B cell (primary cell): ENCODE measurements around the gene NSD1. TPM values are rescaled to one million over a fixed set of nuclear protein-coding genes. Genes with fewer than 3 reads are reported as not detected.

Experiments used
- ATAC-seq: fragments of 200-7000 bp; cut with Tn5 transposase; one replicate; pipeline ENCODE4 v1.10.0; 2021; ENCODE audit warnings: low read depth, mild to moderate bottlenecking, moderate number of reproducible peaks, moderate library complexity
- CTCF ChIA-PET: fragments of 350-600 bp; sonication (Branson Sonifier 250); formaldehyde crosslinking; loops from one replicate; lab custom pipeline; 2021; ENCODE audit warnings: antibody characterized with exemption, inconsistent platforms; lab: Charles Lee
- POLR2A ChIA-PET: fragments of 350-600 bp; sonication (Branson Sonifier 250); formaldehyde crosslinking; loops from one replicate; lab custom pipeline; 2021; ENCODE audit warnings: antibody characterized with exemption; lab: Charles Lee
- DNase-seq: peaks from one replicate; pipeline ENCODE4 v3.0.0; 2013
- H2AFZ ChIP-seq: 2 replicates; pipeline ENCODE4 v1.6.1; 2012; ENCODE audit warnings: mild to moderate bottlenecking, low read depth, low read length; ENCODE audit not compliant: insufficient read depth, poor library complexity, severe bottlenecking
- H3K27ac ChIP-seq, 2 donors: 1 replicate in 1 of 2; 2 replicates in 1 of 2; pipeline ENCODE4 v1.5.1; 2012 to 2013; ENCODE audit warnings: low read length in 2 of 2, mild to moderate bottlenecking in 2 of 2, moderate library complexity in 1 of 2
- H3K27me3 ChIP-seq, 4 experiments: fragments of 200-600 bp in 1 of 4; sonication (generic) in 1 of 4; replicated peaks in 1 of 4; 1 replicate in 2 of 4; 2 replicates in 2 of 4; pipeline versions ENCODE4 v1.6.1 to v1.7.0; 2013 to 2016; ENCODE audit warnings: low read length in 3 of 4, mild to moderate bottlenecking in 2 of 4, mixed read lengths in 1 of 4, moderate library complexity in 1 of 4; ENCODE audit not compliant: insufficient read depth in 4 of 4, control insufficient read depth in 3 of 4; ENCODE audit errors: control extremely low read depth in 1 of 4
- H3K36me3 ChIP-seq, 2 experiments: replicated peaks in 1 of 2; 1 replicate in 1 of 2; 2 replicates in 1 of 2; pipeline versions ENCODE4 v1.6.1 to v1.7.1; 2013; ENCODE audit warnings: low read length in 1 of 2; ENCODE audit not compliant: insufficient read depth in 2 of 2, control insufficient read depth in 1 of 2; ENCODE audit errors: control extremely low read depth in 1 of 2, extremely low read depth in 1 of 2
- H3K4me1 ChIP-seq, 2 donors: fragments of 200-600 bp in 1 of 2; sonication (generic) in 1 of 2; 1 replicate in 1 of 2; 2 replicates in 1 of 2; pipeline versions ENCODE4 v1.5.1 to v1.6.1; 2013 to 2017; ENCODE audit warnings: low read length in 2 of 2; ENCODE audit not compliant: control insufficient read depth in 2 of 2, insufficient read depth in 2 of 2
- H3K4me2 ChIP-seq: replicated peaks from 2 replicates; pipeline ENCODE3; 2012; ENCODE audit warnings: mild to moderate bottlenecking, low read depth, low read length; ENCODE audit not compliant: poor library complexity, severe bottlenecking
- H3K4me3 ChIP-seq, 5 experiments: fragments of 200-600 bp in 1 of 5; sonication (generic) in 1 of 5; 1 replicate in 3 of 5; 2 replicates in 2 of 5; pipeline versions ENCODE4 v1.5.1 to v1.7.0; 2011 to 2016; ENCODE audit warnings: low read length in 4 of 5, mild to moderate bottlenecking in 4 of 5, low read depth in 2 of 5, control low read depth in 1 of 5, moderate library complexity in 1 of 5; ENCODE audit not compliant: insufficient read depth in 1 of 5; ENCODE audit errors: control extremely low read depth in 1 of 5, extremely low read depth in 1 of 5
- H3K79me2 ChIP-seq: fragments of 200-600 bp; sonication (generic); one replicate; pipeline ENCODE4 v1.6.0; 2016; ENCODE audit warnings: low read length; ENCODE audit not compliant: control insufficient read depth, insufficient read depth
- H3K9ac ChIP-seq: fragments of 200-600 bp; sonication (generic); 2 replicates; pipeline ENCODE4 v1.6.1; 2017; ENCODE audit warnings: mild to moderate bottlenecking, low read length, moderate library complexity
- H3K9me3 ChIP-seq, 3 donors: one replicate each; pipeline versions ENCODE4 v1.6.1 to v1.7.1; 2013; ENCODE audit warnings: low read length in 2 of 3; ENCODE audit not compliant: control insufficient read depth in 2 of 3, insufficient read depth in 1 of 3; ENCODE audit errors: control extremely low read depth in 1 of 3
- H4K20me1 ChIP-seq: 2 replicates; pipeline ENCODE4 v1.6.0; 2012; ENCODE audit warnings: mild to moderate bottlenecking, low read length; ENCODE audit not compliant: insufficient read depth, control insufficient read depth, poor library complexity, severe bottlenecking
- H3K27ac Mint-ChIP-seq: one replicate; pipeline ENCODE4 v1.8.0; 2021; ENCODE audit warnings: mixed read lengths
- H3K27me3 Mint-ChIP-seq: one replicate; pipeline ENCODE4 v1.8.0; 2021; ENCODE audit warnings: mixed read lengths
- H3K4me1 Mint-ChIP-seq: one replicate; pipeline ENCODE4 v1.8.0; 2021; ENCODE audit warnings: mixed read lengths
- H3K4me3 Mint-ChIP-seq: one replicate; pipeline ENCODE4 v1.8.0; 2021; ENCODE audit warnings: mixed read lengths
- H3K9me3 Mint-ChIP-seq: one replicate; pipeline ENCODE4 v1.8.0; 2022; ENCODE audit warnings: mixed read lengths; ENCODE audit not compliant: insufficient read depth
- EZH2 ChIP-seq: IDR thresholded peaks from 2 replicates; pipeline ENCODE4 v1.6.1; 2012; ENCODE audit warnings: borderline replicate concordance, low read depth, mild to moderate bottlenecking, moderate library complexity, low read length; ENCODE audit not compliant: insufficient read depth, poor library complexity, severe bottlenecking
- WGBS: methylation state at CpG from one replicate; pipeline ENCODE4 v1.1.5; 2013; ENCODE audit warnings: missing lambda C conversion rate; ENCODE audit not compliant: insufficient coverage; 5-methylcytosine and 5-hydroxymethylcytosine counted together
- intact Hi-C: fragments of 100-400 bp; cut with micrococcal nuclease; formaldehyde crosslinking; loops from one replicate; pipeline ENCODE4 v1.10.0; 2022
- polyA plus RNA-seq: library from polyadenylated mRNA; depleted of rRNA; stranded (reverse); fragments of >200 nt; gene quantifications from 2 replicates; pipeline ENCODE4 v1.2.3, GENCODE V29; 2012
- total RNA-seq, 2 donors: library from RNA; stranded (reverse); fragments of 120-200 nt in 1 of 2; gene quantifications; 1 replicate in 1 of 2; 2 replicates in 1 of 2; pipeline versions ENCODE4 v1.2.3 to v1.2.4, GENCODE V29; 2013 to 2022
- TF ChIP-seq, protein P1 (sequence below): fragments of 200-600 bp; IDR thresholded peaks from one replicate; pipeline ENCODE4 v1.8.0; 2022; ENCODE audit warnings: antibody characterized with exemption, mild to moderate bottlenecking

NSD1 gene
- total and polyA plus RNA-seq, 2 donors (not counting 1 experiment from before 2014, with no cell fraction given) = 10.8 to 145 TPM

DNA sequence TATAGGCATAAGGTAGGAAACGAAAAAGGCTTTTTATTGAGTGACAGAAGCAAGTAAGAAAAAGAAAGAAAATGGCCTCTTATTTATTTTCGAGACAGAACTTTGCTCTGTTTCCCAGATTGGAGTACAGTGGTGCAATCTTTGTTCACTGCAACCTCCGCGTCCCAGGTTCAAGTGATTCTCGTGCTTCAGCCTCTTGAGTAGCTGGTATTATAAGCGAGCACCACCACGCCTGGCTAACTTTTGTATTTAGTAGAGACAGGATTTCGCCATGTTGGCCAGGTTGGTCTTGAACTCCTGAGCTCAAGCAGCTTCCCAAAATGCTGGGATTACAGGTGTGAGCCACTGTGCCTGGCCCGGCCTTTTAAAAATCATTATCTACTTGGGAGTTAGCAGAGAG lies 70.7 kb downstream of the NSD1 start:
- over 99% methylated on average over 9 of the region's 9 CpGs for WGBS
- peaks cover 46% of the 10 kb centered on the region for H3K79me2 ChIP-seq
- Mint-ChIP-seq H3K4me1 (peaks cover 3% of the 10 kb centered on the region), H3K27ac (no peak overlapping the region), H3K27me3 (no peaks in the 10 kb centered on the region), H3K4me3 (no peak overlapping the region), H3K9me3 (no peaks in the 10 kb centered on the region)
- H3K4me3 ChIP-seq = no peak overlapping the region
- H4K20me1 ChIP-seq = no peaks in the 10 kb centered on the region
- peaks cover 10 to 62% of the 10 kb centered on the region in 2 experiments for H3K36me3 ChIP-seq
- POLR2A ChIA-PET = no interaction called here
- H2AFZ ChIP-seq = no peak overlapping the region
- DNase-seq (no peak), ATAC-seq (no peak)
- no peak for TF ChIP-seq EZH2
- TF ChIP-seq, protein P1, sequence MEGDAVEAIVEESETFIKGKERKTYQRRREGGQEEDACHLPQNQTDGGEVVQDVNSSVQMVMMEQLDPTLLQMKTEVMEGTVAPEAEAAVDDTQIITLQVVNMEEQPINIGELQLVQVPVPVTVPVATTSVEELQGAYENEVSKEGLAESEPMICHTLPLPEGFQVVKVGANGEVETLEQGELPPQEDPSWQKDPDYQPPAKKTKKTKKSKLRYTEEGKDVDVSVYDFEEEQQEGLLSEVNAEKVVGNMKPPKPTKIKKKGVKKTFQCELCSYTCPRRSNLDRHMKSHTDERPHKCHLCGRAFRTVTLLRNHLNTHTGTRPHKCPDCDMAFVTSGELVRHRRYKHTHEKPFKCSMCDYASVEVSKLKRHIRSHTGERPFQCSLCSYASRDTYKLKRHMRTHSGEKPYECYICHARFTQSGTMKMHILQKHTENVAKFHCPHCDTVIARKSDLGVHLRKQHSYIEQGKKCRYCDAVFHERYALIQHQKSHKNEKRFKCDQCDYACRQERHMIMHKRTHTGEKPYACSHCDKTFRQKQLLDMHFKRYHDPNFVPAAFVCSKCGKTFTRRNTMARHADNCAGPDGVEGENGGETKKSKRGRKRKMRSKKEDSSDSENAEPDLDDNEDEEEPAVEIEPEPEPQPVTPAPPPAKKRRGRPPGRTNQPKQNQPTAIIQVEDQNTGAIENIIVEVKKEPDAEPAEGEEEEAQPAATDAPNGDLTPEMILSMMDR = no peak
- no peaks in the 10 kb centered on the region for H3K4me1 ChIP-seq
- H3K9ac ChIP-seq = no peak overlapping the region
- CTCF ChIA-PET = interaction anchor here (0.6 to 1.0 kb wide), 3 partner anchors 41 to 804 kb away, joined by 3 to 4 read pairs (median 3); no protein-coding TSS in a partner anchor
- H3K27me3 ChIP-seq = no peaks in the 10 kb centered on the region
- H3K27ac ChIP-seq = no peak overlapping the region
- intact Hi-C loops = no loop called here
- no peak overlapping the region for H3K4me2 ChIP-seq
- H3K9me3 ChIP-seq = no peaks in the 10 kb centered on the region

GRCh38 chr5:177209610-177210009 lies 76.0 kb downstream of the NSD1 start:
- Mint-ChIP-seq H3K9me3 (no peaks in the 10 kb centered on the region), H3K27ac (no peak overlapping the region), H3K4me3 (no peak overlapping the region), H3K4me1 (no peaks in the 10 kb centered on the region), H3K27me3 (no peaks in the 10 kb centered on the region)
- H3K79me2 ChIP-seq = peaks cover 26% of the 10 kb centered on the region
- ChIA-PET CTCF (no interaction called here), POLR2A (no interaction called here)
- no peaks in the 10 kb centered on the region for H3K4me1 ChIP-seq
- no peaks in the 10 kb centered on the region for H3K27me3 ChIP-seq
- H3K4me3 ChIP-seq = no peak overlapping the region
- H4K20me1 ChIP-seq = no peaks in the 10 kb centered on the region
- H3K4me2 ChIP-seq = no peak overlapping the region
- 100% methylated on average over 4 of the region's 4 CpGs for WGBS
- H3K9ac ChIP-seq = no peak overlapping the region
- intact Hi-C loops = loop anchor here (10.0 kb wide), 1 partner anchor 95 kb away; no protein-coding TSS in a partner anchor
- H3K27ac ChIP-seq = no peak overlapping the region
- TF ChIP-seq, protein P1 = no peak
- no peak for TF ChIP-seq EZH2
- ATAC-seq (no peak), DNase-seq (no peak)
- no peak overlapping the region for H2AFZ ChIP-seq
- no peaks in the 10 kb centered on the region for H3K9me3 ChIP-seq
- peaks cover 17 to 61% of the 10 kb centered on the region in 2 experiments for H3K36me3 ChIP-seq
